Progenitor cell of endocrine pancreas (in vitro differentiated cells): Measurements from ENCODE around the gene NPEPL1. TPM values are rescaled to one million over a fixed set of nuclear protein-coding genes. Genes with fewer than 3 reads are reported as not detected.

Source experiments
- DNase-seq: peaks from one replicate; pipeline ENCODE4 v3.0.0; 2021; ENCODE audit warnings: low spot score; ENCODE audit not compliant: unreplicated experiment
- H3K27ac Mint-ChIP-seq: 2 replicates; pipeline ENCODE4 v1.8.0; 2021; ENCODE audit warnings: mild to moderate bottlenecking, moderate library complexity, mixed read lengths
- H3K27me3 Mint-ChIP-seq: 2 replicates; pipeline ENCODE4 v1.8.0; 2021; ENCODE audit warnings: mixed read lengths
- H3K36me3 Mint-ChIP-seq: 2 replicates; pipeline ENCODE4 v1.8.0; 2022; ENCODE audit warnings: mixed read lengths; ENCODE audit not compliant: insufficient read depth
- H3K4me1 Mint-ChIP-seq: 2 replicates; pipeline ENCODE4 v1.8.0; 2021; ENCODE audit warnings: low read depth, mixed read lengths
- H3K4me3 Mint-ChIP-seq: 2 replicates; pipeline ENCODE4 v1.8.0; 2021; ENCODE audit warnings: low read depth, mild to moderate bottlenecking, moderate library complexity, mixed read lengths
- H3K9me3 Mint-ChIP-seq: 2 replicates; pipeline ENCODE4 v1.8.0; 2021; ENCODE audit warnings: low read depth, mixed read lengths
- total RNA-seq: library from RNA; stranded (reverse); gene quantifications from 2 replicates; pipeline ENCODE4 v1.2.1, GENCODE V29; 2021
- TF ChIP-seq, protein P1 (sequence below): fragments of 200-600 bp; sonication (generic); IDR thresholded peaks from one replicate; pipeline ENCODE4 v1.5.0; 2021; ENCODE audit warnings: antibody characterized with exemption, mild to moderate bottlenecking; ENCODE audit not compliant: unreplicated experiment

NPEPL1 gene
- total RNA-seq, 1 donor from 2014 or later, result 55.4 TPM

- no peaks in the 10 kb centered on the region for H3K36me3 Mint-ChIP-seq
- H3K27ac Mint-ChIP-seq, result no peak overlapping the region
- DNase-seq, result no peak
- peaks cover 32% of the 10 kb centered on the region for H3K27me3 Mint-ChIP-seq
- H3K9me3 Mint-ChIP-seq, result no peaks in the 10 kb centered on the region
- TF ChIP-seq, protein P1, sequence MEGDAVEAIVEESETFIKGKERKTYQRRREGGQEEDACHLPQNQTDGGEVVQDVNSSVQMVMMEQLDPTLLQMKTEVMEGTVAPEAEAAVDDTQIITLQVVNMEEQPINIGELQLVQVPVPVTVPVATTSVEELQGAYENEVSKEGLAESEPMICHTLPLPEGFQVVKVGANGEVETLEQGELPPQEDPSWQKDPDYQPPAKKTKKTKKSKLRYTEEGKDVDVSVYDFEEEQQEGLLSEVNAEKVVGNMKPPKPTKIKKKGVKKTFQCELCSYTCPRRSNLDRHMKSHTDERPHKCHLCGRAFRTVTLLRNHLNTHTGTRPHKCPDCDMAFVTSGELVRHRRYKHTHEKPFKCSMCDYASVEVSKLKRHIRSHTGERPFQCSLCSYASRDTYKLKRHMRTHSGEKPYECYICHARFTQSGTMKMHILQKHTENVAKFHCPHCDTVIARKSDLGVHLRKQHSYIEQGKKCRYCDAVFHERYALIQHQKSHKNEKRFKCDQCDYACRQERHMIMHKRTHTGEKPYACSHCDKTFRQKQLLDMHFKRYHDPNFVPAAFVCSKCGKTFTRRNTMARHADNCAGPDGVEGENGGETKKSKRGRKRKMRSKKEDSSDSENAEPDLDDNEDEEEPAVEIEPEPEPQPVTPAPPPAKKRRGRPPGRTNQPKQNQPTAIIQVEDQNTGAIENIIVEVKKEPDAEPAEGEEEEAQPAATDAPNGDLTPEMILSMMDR, result no peak
- no peaks in the 10 kb centered on the region for H3K4me1 Mint-ChIP-seq
- no peak overlapping the region for H3K4me3 Mint-ChIP-seq
Measured at GRCh38 chr20:58753267-58753921, 60.8 kb downstream of the NPEPL1 start.

- Mint-ChIP-seq H3K9me3 (no peaks in the 10 kb centered on the region), H3K4me3 (no peak overlapping the region), H3K4me1 (no peaks in the 10 kb centered on the region), H3K27ac (no peak overlapping the region), H3K27me3 (peaks cover 31% of the 10 kb centered on the region), H3K36me3 (no peaks in the 10 kb centered on the region)
- TF ChIP-seq, protein P1, result no peak
- DNase-seq, result no peak
Measured at GRCh38 chr20:58753922-58754551, 61.4 kb downstream of the NPEPL1 start.

DNA sequence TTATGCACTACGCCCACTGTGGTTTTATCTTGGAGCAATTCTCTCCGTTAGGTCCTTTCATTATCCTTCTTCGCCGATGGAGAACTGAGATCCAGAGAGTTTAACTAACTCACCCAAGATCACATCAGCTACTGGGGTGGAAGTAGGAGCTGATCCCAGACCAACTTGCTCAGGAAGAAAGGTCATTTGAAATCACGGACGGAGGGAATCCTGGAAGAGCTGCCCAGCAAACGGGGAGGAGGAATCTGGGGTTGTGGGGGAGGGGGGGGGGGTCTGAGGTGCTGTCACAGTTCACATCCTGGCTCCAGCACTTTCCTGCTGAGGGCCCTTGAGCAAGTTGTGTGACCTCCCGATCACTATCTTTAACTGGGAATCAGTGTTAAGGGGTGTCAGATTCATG is 62.0 kb downstream of the NPEPL1 start:
- Mint-ChIP-seq H3K27ac (no peak overlapping the region), H3K4me3 (no peak overlapping the region), H3K9me3 (no peaks in the 10 kb centered on the region), H3K4me1 (no peaks in the 10 kb centered on the region), H3K36me3 (no peaks in the 10 kb centered on the region), H3K27me3 (peaks cover 32% of the 10 kb centered on the region)
- TF ChIP-seq, protein P1, result no peak
- DNase-seq, result no peak

DNA sequence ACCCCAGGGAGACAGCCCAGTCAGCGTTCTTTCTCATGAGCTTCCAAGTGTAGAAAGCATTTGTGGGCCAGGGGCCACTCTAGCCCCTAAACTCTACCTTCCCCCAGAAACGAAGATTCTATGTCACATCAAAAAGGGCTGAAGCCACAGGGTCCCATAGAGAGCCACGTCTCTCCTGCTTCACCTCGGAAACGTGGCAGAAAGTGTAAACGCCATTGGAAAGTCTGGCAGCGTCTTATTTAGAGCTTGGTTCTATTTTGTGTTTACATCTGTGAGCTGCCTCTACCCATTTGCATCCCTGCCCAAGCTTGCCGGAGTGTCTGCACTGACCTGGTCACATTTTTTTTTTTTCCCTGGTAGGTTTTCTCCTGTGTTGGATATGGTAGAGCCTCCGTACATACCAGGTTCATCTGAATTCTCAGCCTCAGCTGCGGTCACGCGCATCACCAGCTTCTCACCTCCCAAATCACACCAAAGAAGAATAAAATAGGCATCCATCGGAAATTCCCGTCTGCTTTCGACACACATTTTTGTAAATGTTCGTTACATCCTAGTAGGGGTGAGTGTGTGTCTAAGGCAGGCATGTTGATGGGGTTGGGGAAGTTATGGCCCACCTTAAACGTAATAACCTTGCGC is 62.6 kb downstream of the NPEPL1 start:
- TF ChIP-seq, protein P1, result no peak
- no peaks in the 10 kb centered on the region for H3K4me1 Mint-ChIP-seq
- no peaks in the 10 kb centered on the region for H3K36me3 Mint-ChIP-seq
- H3K9me3 Mint-ChIP-seq, result no peaks in the 10 kb centered on the region
- peaks cover 32% of the 10 kb centered on the region for H3K27me3 Mint-ChIP-seq
- no peak overlapping the region for H3K27ac Mint-ChIP-seq
- no peak for DNase-seq
- H3K4me3 Mint-ChIP-seq, result no peak overlapping the region

GRCh38 chr20:58755766-58756449 is 63.3 kb downstream of the NPEPL1 start:
- no peak overlapping the region for H3K27ac Mint-ChIP-seq
- H3K9me3 Mint-ChIP-seq, result no peaks in the 10 kb centered on the region
- H3K27me3 Mint-ChIP-seq, result peaks cover 27% of the 10 kb centered on the region
- no peaks in the 10 kb centered on the region for H3K36me3 Mint-ChIP-seq
- no peaks in the 10 kb centered on the region for H3K4me1 Mint-ChIP-seq
- H3K4me3 Mint-ChIP-seq, result no peak overlapping the region
- TF ChIP-seq, protein P1, result no peak
- no peak for DNase-seq
